ENCODE measurements around the gene KATNAL2.
"Not testable (repeated sequence)": the region's sequence is repeated elsewhere in the genome, so short reads cannot be mapped to it uniquely, and the experiment has no call there.

GRCh38 chr18:47028738-47029137 lies 111.3 kb downstream of the KATNAL2 start:
- TF ChIP-seq ZNF274 (IDR thresholded peaks at IDR 0.05; ENCODE audit: insufficient read depth, insufficient read length); FOS (IDR thresholded peaks at IDR 0.05; ENCODE audit: borderline replicate concordance, extremely low read depth, insufficient read length); IRF5 (IDR thresholded peaks at IDR 0.05; ENCODE audit: borderline replicate concordance); POLR2AphosphoS5 (IDR thresholded peaks at IDR 0.05; ENCODE audit: low read length); SREBF2 (IDR thresholded peaks at IDR 0.05; ENCODE audit: low read length); POLR2A (IDR thresholded peaks at IDR 0.05; ENCODE audit: low read depth, low read length); ZBED1 (IDR thresholded peaks at IDR 0.05; ENCODE audit: borderline replicate concordance); CREB1 (IDR thresholded peaks at IDR 0.05; ENCODE audit: low read depth); FOXK2 (IDR thresholded peaks at IDR 0.05); EZH2 (IDR thresholded peaks at IDR 0.05; ENCODE audit: borderline replicate concordance, control insufficient read depth, low read depth, low read length); CTCF (IDR thresholded peaks at IDR 0.05 in 2 of 3, conservative IDR thresholded peaks at IDR 0.05 in 1 of 3; ENCODE audit: control insufficient read depth in 2 of 3, extremely low read depth in 1 of 3, insufficient read depth in 1 of 3, low read depth in 3 of 3, low read length in 3 of 3); ZBTB40 (IDR thresholded peaks at IDR 0.05; ENCODE audit: borderline replicate concordance); CBX5 (IDR thresholded peaks at IDR 0.05; ENCODE audit: low read depth): not testable (repeated sequence)
- TF ChIP-seq, protein P1, sequence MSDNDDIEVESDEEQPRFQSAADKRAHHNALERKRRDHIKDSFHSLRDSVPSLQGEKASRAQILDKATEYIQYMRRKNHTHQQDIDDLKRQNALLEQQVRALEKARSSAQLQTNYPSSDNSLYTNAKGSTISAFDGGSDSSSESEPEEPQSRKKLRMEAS (IDR thresholded peaks at IDR 0.05; ENCODE audit: low read depth, low read length): not testable (repeated sequence)
